GM12878 (cell line): Measurements from ENCODE around the gene FBXW7.

Experiments
- CEBPB ChIP-seq, 2 experiments: fragments of 150-350 bp in 1 of 2; IDR thresholded peaks; 2 replicates each; pipeline ENCODE4 v1.6.1; 2012 to 2014; ENCODE audit warnings: low read depth in 2 of 2, low read length in 2 of 2, borderline replicate concordance in 1 of 2, inconsistent platforms in 1 of 2
- CHD1 ChIP-seq: IDR thresholded peaks from 2 replicates; pipeline ENCODE4 v1.6.1; 2012; ENCODE audit warnings: low read depth, low read length, improper control_type of control experiment
- CTCF ChIP-seq, 3 experiments: IDR thresholded peaks in 2 of 3; conservative IDR thresholded peaks in 1 of 3; 2 replicates each; pipeline ENCODE4 v1.5.1; 2011; ENCODE audit warnings: low read depth in 3 of 3, low read length in 3 of 3, mild to moderate bottlenecking in 3 of 3, control low read depth in 2 of 3, moderate library complexity in 2 of 3, inconsistent platforms in 1 of 3, mixed read lengths in 1 of 3; ENCODE audit not compliant: control insufficient read depth in 2 of 3, insufficient read depth in 1 of 3; ENCODE audit errors: extremely low read depth in 1 of 3
- EP300 ChIP-seq, 2 experiments: fragments of 150-350 bp in 1 of 2; IDR thresholded peaks; 2 replicates each; pipeline ENCODE4 v1.6.1; 2011 to 2012; ENCODE audit warnings: low read depth in 2 of 2, low read length in 2 of 2, borderline replicate concordance in 1 of 2, improper control_type of control experiment in 1 of 2, inconsistent platforms in 1 of 2; ENCODE audit not compliant: control insufficient read depth in 1 of 2
- FOXK2 ChIP-seq: fragments of 450-650 bp; IDR thresholded peaks from 2 replicates; pipeline ENCODE4 v1.6.1; 2017; ENCODE audit warnings: mild to moderate bottlenecking, moderate library complexity
- HSF1 ChIP-seq: fragments of 150-350 bp; IDR thresholded peaks from 2 replicates; pipeline ENCODE4 v1.6.1; 2014; ENCODE audit warnings: mild to moderate bottlenecking, low read depth, low read length
- NFIC ChIP-seq: IDR thresholded peaks from 2 replicates; pipeline ENCODE4 v1.6.1; 2012; ENCODE audit warnings: low read depth, mild to moderate bottlenecking, inconsistent platforms, low read length, moderate library complexity
- NFYA ChIP-seq: IDR thresholded peaks from 2 replicates; pipeline ENCODE4 v1.6.1; 2011; ENCODE audit warnings: low read depth, mild to moderate bottlenecking, low read length, improper control_type of control experiment, borderline replicate concordance
- NFYB ChIP-seq: IDR thresholded peaks from 2 replicates; pipeline ENCODE4 v1.6.1; 2011; ENCODE audit warnings: low read depth, mild to moderate bottlenecking, low read length, improper control_type of control experiment, moderate library complexity; ENCODE audit not compliant: insufficient read depth
- POLR2A ChIP-seq: IDR thresholded peaks from 2 replicates; pipeline ENCODE4 v1.6.1; 2011; ENCODE audit warnings: low read depth, mild to moderate bottlenecking, low read length
- POLR2AphosphoS5 ChIP-seq: IDR thresholded peaks from 2 replicates; pipeline ENCODE4 v1.6.1; 2011; ENCODE audit warnings: mild to moderate bottlenecking, low read length, inconsistent platforms
- SMAD1 ChIP-seq: fragments of 450-650 bp; IDR thresholded peaks from 2 replicates; pipeline ENCODE4 v1.6.1; 2018; ENCODE audit warnings: mild to moderate bottlenecking, low read depth; ENCODE audit not compliant: partially characterized antibody
- SUZ12 ChIP-seq: fragments of 200-600 bp; sonication (generic); IDR thresholded peaks from one replicate; pipeline ENCODE4 v1.6.1; 2018; ENCODE audit warnings: antibody characterized with exemption, mild to moderate bottlenecking; ENCODE audit not compliant: unreplicated experiment
- ZNF207 ChIP-seq: fragments of 450-650 bp; IDR thresholded peaks from 2 replicates; pipeline ENCODE4 v1.6.1; 2014; ENCODE audit warnings: antibody characterized with exemption, mild to moderate bottlenecking, borderline replicate concordance

GRCh38 chr4:152321398-152321797, 214.5 kb downstream of the FBXW7 start:
- TF ChIP-seq POLR2AphosphoS5 = no peak
- TF ChIP-seq NFIC = no peak
- TF ChIP-seq EP300 (IDR thresholded peaks at IDR 0.05; ENCODE audit: borderline replicate concordance in 1 of 2, control insufficient read depth in 1 of 2, low read depth in 2 of 2, low read length in 2 of 2) = no peak
- TF ChIP-seq CHD1 = no peak
- TF ChIP-seq POLR2A = no peak
- TF ChIP-seq SMAD1 = no peak
- TF ChIP-seq CEBPB (IDR thresholded peaks at IDR 0.05; ENCODE audit: borderline replicate concordance in 1 of 2, low read depth in 2 of 2, low read length in 2 of 2) = no peak
- no peak for TF ChIP-seq NFYB
- TF ChIP-seq HSF1 = no peak
- no peak for TF ChIP-seq FOXK2
- no peak for TF ChIP-seq SUZ12
- TF ChIP-seq ZNF207 = no peak
- no peak for TF ChIP-seq NFYA
- no peak for TF ChIP-seq CTCF (IDR thresholded peaks at IDR 0.05 in 2 of 3, conservative IDR thresholded peaks at IDR 0.05 in 1 of 3; ENCODE audit: control insufficient read depth in 2 of 3, extremely low read depth in 1 of 3, insufficient read depth in 1 of 3, low read depth in 3 of 3, low read length in 3 of 3)
